IMR-90 (cell line): Measurements from ENCODE around the gene SRC. TPM values are rescaled to one million over a fixed set of nuclear protein-coding genes. Genes with fewer than 3 reads are reported as not detected.

Experiments used
- ATAC-seq: fragments of 200-7000 bp; cut with Tn5 transposase; 2 replicates; pipeline ENCODE4 v1.9.1; 2020; ENCODE audit warnings: low read depth, mild to moderate bottlenecking, moderate library complexity
- BruUV-seq: library from RNA; stranded (reverse); fragments of 400-500 nt; replicated peaks from 2 replicates; lab custom pipeline; 2021; lab: Mats Ljungman, UMichigan
- CTCF ChIA-PET: fragments of 300-600 bp; formaldehyde crosslinking; extraction: SDS; loops from one replicate; lab custom pipeline; 2021; ENCODE audit warnings: antibody characterized with exemption; lab: Yijun Ruan, JAX
- POLR2A ChIA-PET: fragments of 300-600 bp; sonication (Branson Sonifier 250); formaldehyde crosslinking; loops from one replicate; lab custom pipeline; 2022; ENCODE audit warnings: antibody characterized with exemption; ENCODE audit not compliant: unreplicated experiment; lab: Charles Lee
- DNase-seq: peaks from one replicate; pipeline ENCODE4 v3.0.0; 2013
- H2AFZ ChIP-seq: replicated peaks from 2 replicates; pipeline ENCODE3; 2013; ENCODE audit warnings: low read length, mild to moderate bottlenecking; ENCODE audit not compliant: poor library complexity
- H2AK5ac ChIP-seq: 2 replicates; pipeline ENCODE4 v1.6.1; 2013; ENCODE audit warnings: low read depth, low read length, inconsistent platforms
- H2AK9ac ChIP-seq: replicated peaks from 2 replicates; pipeline ENCODE3; 2013; ENCODE audit warnings: mild to moderate bottlenecking, low read depth, low read length, moderate library complexity; ENCODE audit not compliant: poor library complexity
- H2BK120ac ChIP-seq: 2 replicates; pipeline ENCODE4 v1.6.1; 2013; ENCODE audit warnings: low read depth, low read length, inconsistent platforms
- H2BK15ac ChIP-seq: 3 replicates; pipeline ENCODE4 v1.6.1; 2013; ENCODE audit warnings: low read depth, low read length, inconsistent platforms
- H2BK20ac ChIP-seq: 2 replicates; pipeline ENCODE4 v1.6.1; 2013; ENCODE audit warnings: low read depth, mild to moderate bottlenecking, inconsistent platforms, low read length, moderate library complexity
- H2BK5ac ChIP-seq: 2 replicates; pipeline ENCODE4 v1.6.1; 2013; ENCODE audit warnings: mild to moderate bottlenecking, low read depth, low read length, inconsistent platforms; ENCODE audit not compliant: poor library complexity, severe bottlenecking
- H3K14ac ChIP-seq: replicated peaks from 2 replicates; pipeline ENCODE4 v1.6.1; 2013; ENCODE audit warnings: low read depth, low read length, inconsistent platforms
- H3K18ac ChIP-seq: 2 replicates; pipeline ENCODE4 v1.6.1; 2013; ENCODE audit warnings: low read depth, low read length, control low read depth
- H3K23ac ChIP-seq: 2 replicates; pipeline ENCODE4 v1.6.1; 2013; ENCODE audit warnings: low read depth, low read length, inconsistent platforms
- H3K27ac ChIP-seq: 2 replicates; pipeline ENCODE4 v1.5.1; 2013; ENCODE audit warnings: mild to moderate bottlenecking, control low read depth, low read length; ENCODE audit not compliant: insufficient read depth
- H3K27me3 ChIP-seq: 2 replicates; pipeline ENCODE4 v1.6.1; 2013; ENCODE audit warnings: low read length; ENCODE audit not compliant: control insufficient read depth, insufficient read depth
- H3K36me3 ChIP-seq: 2 replicates; pipeline ENCODE4 v1.6.1; 2013; ENCODE audit warnings: low read length, mixed read lengths; ENCODE audit not compliant: control insufficient read depth, insufficient read depth
- H3K4ac ChIP-seq: 2 replicates; pipeline ENCODE4 v1.6.1; 2013; ENCODE audit warnings: low read depth, low read length, inconsistent platforms
- H3K4me1 ChIP-seq: 2 replicates; pipeline ENCODE4 v1.6.1; 2013; ENCODE audit warnings: low read length, mixed read lengths; ENCODE audit not compliant: control insufficient read depth, insufficient read depth
- H3K4me2 ChIP-seq: 2 replicates; pipeline ENCODE4 v1.6.1; 2013; ENCODE audit warnings: low read depth, mild to moderate bottlenecking, control low read depth, low read length, moderate library complexity
- H3K4me3 ChIP-seq: 2 replicates; pipeline ENCODE4 v1.5.1; 2013; ENCODE audit warnings: low read depth, mild to moderate bottlenecking, control low read depth, low read length, moderate library complexity; ENCODE audit not compliant: insufficient read depth
- H3K56ac ChIP-seq: 2 replicates; pipeline ENCODE4 v1.6.1; 2013; ENCODE audit warnings: low read length, inconsistent platforms; ENCODE audit not compliant: insufficient read depth; ENCODE audit errors: extremely low read depth
- H3K79me1 ChIP-seq, 2 experiments: 2 replicates each; pipeline ENCODE4 v1.6.1; 2013; ENCODE audit warnings: low read length in 2 of 2, inconsistent platforms in 1 of 2, low read depth in 1 of 2
- H3K9ac ChIP-seq: 2 replicates; pipeline ENCODE4 v1.6.1; 2013; ENCODE audit warnings: low read depth, low read length, control low read depth
- H3K9me1 ChIP-seq: 2 replicates; pipeline ENCODE4 v1.6.1; 2013; ENCODE audit warnings: low read length, inconsistent platforms; ENCODE audit not compliant: insufficient read depth
- H3K9me3 ChIP-seq: 2 replicates; pipeline ENCODE4 v1.6.1; 2013; ENCODE audit warnings: low read length; ENCODE audit not compliant: control insufficient read depth, insufficient read depth
- H4K20me1 ChIP-seq: 2 replicates; pipeline ENCODE4 v1.6.1; 2013; ENCODE audit warnings: low read length, inconsistent platforms; ENCODE audit not compliant: insufficient read depth
- H4K5ac ChIP-seq: 2 replicates; pipeline ENCODE4 v1.6.1; 2013; ENCODE audit warnings: mild to moderate bottlenecking, low read depth, low read length, control low read depth
- H4K8ac ChIP-seq, 2 experiments: 2 replicates each; pipeline ENCODE4 v1.6.1; 2013; ENCODE audit warnings: low read depth in 2 of 2, low read length in 2 of 2, control low read depth in 1 of 2, inconsistent platforms in 1 of 2
- H4K91ac ChIP-seq: 2 replicates; pipeline ENCODE4 v1.6.1; 2013; ENCODE audit warnings: low read depth, low read length, inconsistent platforms; ENCODE audit not compliant: insufficient read depth
- CTCF ChIP-seq: conservative IDR thresholded peaks from 2 replicates; pipeline ENCODE4 v1.5.1; 2012; ENCODE audit warnings: mild to moderate bottlenecking, low read depth, low read length, improper control_type of control experiment
- FOS ChIP-seq: fragments of 150-350 bp; IDR thresholded peaks from 2 replicates; pipeline ENCODE4 v1.6.1; 2016; ENCODE audit warnings: low read depth, low read length
- WGBS, 2 experiments: methylation state at CpG; one replicate each; pipeline versions ENCODE4 v1.1.5 to v1.1.7; 2013; ENCODE audit warnings: missing lambda C conversion rate in 2 of 2; ENCODE audit not compliant: insufficient read length in 1 of 2; ENCODE audit errors: extremely low coverage in 2 of 2; 5-methylcytosine and 5-hydroxymethylcytosine counted together
- dilution Hi-C: fragments of 300-500 bp; cut with HindIII; formaldehyde crosslinking; loops from one replicate; pipeline ENCODE4 v1.14.3; 2018; ENCODE audit warnings: low sequenced_read_pairs; ENCODE audit not compliant: unreplicated experiment
- in situ Hi-C: fragments of 300-500 bp; cut with MboI; formaldehyde crosslinking; loops from 3 replicates; pipeline ENCODE4 v1.14.3; 2019; ENCODE audit warnings: low sequenced_read_pairs, inconsistent platforms, mixed read lengths
- intact Hi-C: fragments of 100-400 bp; cut with micrococcal nuclease; formaldehyde crosslinking; loops from 2 replicates; pipeline ENCODE4 v1.10.0; 2022
- polyA plus RNA-seq, 3 experiments: library from polyadenylated mRNA; depleted of rRNA; stranded (reverse); fragments of >200 nt; gene quantifications; 2 replicates each; pipeline ENCODE4 v1.2.3, GENCODE V29; 2012; ENCODE audit warnings: low replicate concordance in 1 of 3
- total RNA-seq: library from RNA; depleted of rRNA; stranded (reverse); fragments of >200 nt; gene quantifications from 2 replicates; pipeline ENCODE4 v1.2.3, GENCODE V29; 2012

The SRC gene
- total and polyA plus RNA-seq, 2 of the 4 experiments (the other 2 are of a cell fraction) = 7.0 to 24.2 TPM

- no TSS peak for BruUV-seq
- intact Hi-C loops = no loop called here
- peaks cover 57% of the 10 kb centered on the region for H3K27me3 ChIP-seq
- H3K4ac ChIP-seq = peak overlapping the region; percentile 20; the same call in 1 of the 2 replicates
- H2BK20ac ChIP-seq = no peak overlapping the region
- no peak overlapping the region; the same call in 1 of the 2 replicates for H4K91ac ChIP-seq
- H3K18ac ChIP-seq = no peak overlapping the region
- H3K79me1 ChIP-seq = no peaks in the 10 kb centered on the region
- H3K36me3 ChIP-seq = no peaks in the 10 kb centered on the region
- dilution Hi-C loops = no loop called here
- CTCF ChIA-PET = no interaction called here
- H3K4me2 ChIP-seq = peak overlapping the region; percentile 80
- no peaks in the 10 kb centered on the region for H3K4me1 ChIP-seq
- WGBS, 2 experiments = 0% methylated on average over 1 of the region's 17 CpGs; no CpG with 5 or more reads in 1 of the 2 experiments
- peak overlapping the region in 1 of 2 experiments; percentile 62; a peak in 1 of 4 replicates for H4K8ac ChIP-seq
- peak overlapping the region; percentile 88 for H2AFZ ChIP-seq
- H3K27ac ChIP-seq = no peak overlapping the region
- H2AK5ac ChIP-seq = peak overlapping the region; percentile 90
- H4K5ac ChIP-seq = no peak overlapping the region
- H3K9me1 ChIP-seq = peaks cover 8% of the 10 kb centered on the region; the same call in 1 of the 2 replicates
- H3K9ac ChIP-seq = no peak overlapping the region
- H3K14ac ChIP-seq = peak overlapping the region; percentile 43
- H3K23ac ChIP-seq = peak overlapping the region; percentile 76; the same call in 1 of the 2 replicates
- no peak overlapping the region for H2BK120ac ChIP-seq
- peak overlapping the region; percentile 37 for H2AK9ac ChIP-seq
- DNase-seq = no peak
- H3K4me3 ChIP-seq = no peak overlapping the region
- no peak for ATAC-seq
- in situ Hi-C loops = no loop called here
- no peaks in the 10 kb centered on the region for H3K9me3 ChIP-seq
- TF ChIP-seq CTCF (no peak), FOS (no peak)
- H3K56ac ChIP-seq = no peak overlapping the region
- no peak overlapping the region for H2BK5ac ChIP-seq
- no peak overlapping the region for H2BK15ac ChIP-seq
- POLR2A ChIA-PET = no interaction called here
- H4K20me1 ChIP-seq = no peaks in the 10 kb centered on the region; the same call in 1 of the 2 replicates
Measured at GRCh38 chr20:37411408-37412219, 65.7 kb downstream of the SRC start.
